Testis (tissue), 2 donors: ENCODE results near the gene MYO1E.

Experiments
- CTCF ChIP-seq, 3 experiments: fragments of 450-650 bp in 2 of 3; fragments of 200-600 bp in 1 of 3; sonication (generic) in 1 of 3; IDR thresholded peaks; one replicate each; pipeline ENCODE4 v1.5.1; 2016 to 2019; ENCODE audit warnings: antibody characterized with exemption in 3 of 3, mild to moderate bottlenecking in 2 of 3, moderate library complexity in 1 of 3
- POLR2A ChIP-seq: fragments of 450-650 bp; IDR thresholded peaks from one replicate; pipeline ENCODE4 v1.6.1; 2017; ENCODE audit warnings: antibody characterized with exemption, mild to moderate bottlenecking, moderate library complexity

GRCh38 chr15:59185725-59186124 lies 186.9 kb downstream of the MYO1E start:
- TF ChIP-seq CTCF (IDR thresholded peaks at IDR 0.05) (no peak), POLR2A (no peak)
